Adrenal gland (tissue), 5 donors: ENCODE results near the gene IL18BP.

Experiments used
- POLR2A ChIP-seq, 2 donors: fragments of 450-650 bp; IDR thresholded peaks; one replicate each; pipeline ENCODE4 v1.6.1; 2017; ENCODE audit warnings: antibody characterized with exemption in 2 of 2, mild to moderate bottlenecking in 2 of 2, moderate library complexity in 1 of 2
- TF ChIP-seq, protein P1 (sequence below), 6 experiments: fragments of 450-650 bp in 4 of 6; fragments of 200-600 bp in 2 of 6; sonication (generic) in 1 of 6; IDR thresholded peaks; 1 replicate in 5 of 6; 2 replicates in 1 of 6; pipeline versions ENCODE4 v1.5.1 to v1.8.0; 2016 to 2021; ENCODE audit warnings: antibody characterized with exemption in 6 of 6, mild to moderate bottlenecking in 2 of 6, moderate library complexity in 1 of 6
- donor health status: DM: no; HTN: no; CAD: no.

DNA sequence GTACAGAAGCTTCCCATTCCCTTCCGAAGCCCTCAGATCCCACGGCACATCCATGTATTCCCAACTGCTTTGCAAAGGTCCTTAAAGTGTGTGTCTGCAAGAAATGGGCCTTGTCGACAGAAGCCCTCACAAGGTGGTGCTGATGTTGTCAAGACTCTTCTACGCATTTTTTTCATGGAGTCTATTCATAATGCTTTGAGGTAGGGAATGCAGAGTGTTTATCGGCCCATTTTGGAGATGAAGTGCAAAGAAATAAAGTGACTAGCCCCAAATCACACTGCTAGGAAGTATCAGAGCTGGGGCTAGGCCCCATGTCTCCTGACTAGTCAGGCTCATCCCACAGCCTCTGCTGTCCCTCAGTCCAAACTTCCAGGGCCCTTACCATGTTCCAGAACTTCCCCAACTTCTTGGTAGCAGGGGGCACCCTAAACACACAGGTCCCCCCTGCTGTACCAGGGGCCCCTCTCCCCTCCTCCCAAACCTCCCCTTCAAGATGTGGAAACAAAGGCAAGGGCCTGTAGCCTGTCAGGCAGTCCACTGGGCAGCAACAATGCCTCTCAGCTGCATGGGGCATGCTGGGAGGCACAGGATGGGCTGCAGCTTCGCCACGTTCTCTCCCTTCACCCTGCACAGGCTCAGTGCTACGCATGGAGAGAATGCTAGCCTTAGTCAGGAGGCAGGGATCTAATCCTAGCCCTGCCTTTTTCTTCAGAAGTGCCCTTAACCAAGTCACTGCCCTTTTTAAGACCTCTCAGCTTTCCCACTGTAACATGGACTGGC lies 7.8 kb downstream of the IL18BP start:
- TF ChIP-seq, protein P1, sequence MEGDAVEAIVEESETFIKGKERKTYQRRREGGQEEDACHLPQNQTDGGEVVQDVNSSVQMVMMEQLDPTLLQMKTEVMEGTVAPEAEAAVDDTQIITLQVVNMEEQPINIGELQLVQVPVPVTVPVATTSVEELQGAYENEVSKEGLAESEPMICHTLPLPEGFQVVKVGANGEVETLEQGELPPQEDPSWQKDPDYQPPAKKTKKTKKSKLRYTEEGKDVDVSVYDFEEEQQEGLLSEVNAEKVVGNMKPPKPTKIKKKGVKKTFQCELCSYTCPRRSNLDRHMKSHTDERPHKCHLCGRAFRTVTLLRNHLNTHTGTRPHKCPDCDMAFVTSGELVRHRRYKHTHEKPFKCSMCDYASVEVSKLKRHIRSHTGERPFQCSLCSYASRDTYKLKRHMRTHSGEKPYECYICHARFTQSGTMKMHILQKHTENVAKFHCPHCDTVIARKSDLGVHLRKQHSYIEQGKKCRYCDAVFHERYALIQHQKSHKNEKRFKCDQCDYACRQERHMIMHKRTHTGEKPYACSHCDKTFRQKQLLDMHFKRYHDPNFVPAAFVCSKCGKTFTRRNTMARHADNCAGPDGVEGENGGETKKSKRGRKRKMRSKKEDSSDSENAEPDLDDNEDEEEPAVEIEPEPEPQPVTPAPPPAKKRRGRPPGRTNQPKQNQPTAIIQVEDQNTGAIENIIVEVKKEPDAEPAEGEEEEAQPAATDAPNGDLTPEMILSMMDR (IDR thresholded peaks at IDR 0.05), result no peak
- TF ChIP-seq POLR2A (IDR thresholded peaks at IDR 0.05), result no peak
